ENCODE results near the gene ZMYM2.

ZMYM2 gene

DNA sequence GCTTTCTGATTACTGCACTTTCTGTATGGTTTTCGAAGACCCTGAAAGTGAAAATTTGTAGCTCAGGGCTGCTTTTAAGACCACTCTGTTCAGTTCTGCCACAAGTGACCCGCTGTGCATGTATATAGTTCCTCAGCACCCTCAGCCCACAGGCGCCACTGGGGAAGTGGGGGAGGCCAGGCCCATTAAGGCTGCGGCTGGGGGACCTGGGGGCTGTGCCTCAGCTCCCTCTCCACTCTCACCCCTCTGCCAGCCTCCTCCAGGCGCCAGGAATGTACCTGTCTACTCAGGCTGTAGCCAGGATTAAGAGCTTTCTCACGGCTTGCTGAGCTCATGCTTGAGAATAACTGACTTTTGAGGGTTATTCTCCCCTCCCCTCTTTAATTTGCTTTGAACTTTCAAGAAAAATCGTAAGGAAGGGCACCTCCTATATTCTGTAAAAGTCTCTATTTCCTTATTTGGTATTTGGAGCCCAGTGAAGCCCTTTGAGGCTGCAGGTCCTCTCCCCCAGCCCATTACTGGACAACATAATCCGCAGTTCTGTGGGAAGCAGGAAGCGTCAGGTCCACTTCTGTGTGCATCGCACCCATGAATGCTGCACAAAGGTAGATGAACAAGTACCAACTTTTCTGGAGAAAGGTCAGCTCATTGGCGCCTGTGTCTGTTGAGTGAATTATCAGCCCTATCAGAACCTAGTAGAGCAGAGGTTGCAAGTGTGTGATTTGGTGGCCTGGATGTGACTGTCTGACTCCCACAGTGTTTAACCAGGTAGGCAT is 172.7 kb downstream of the ZMYM2 start:
- TF ChIP-seq TAF1 (IDR thresholded peaks at IDR 0.05; ENCODE audit: borderline replicate concordance, insufficient read depth, low read length) (no peak), FOXP2 (optimal IDR thresholded peaks at IDR 0.05; ENCODE audit: borderline replicate concordance, extremely low read depth, extremely low read length, insufficient read depth) (no peak)
- TF ChIP-seq, protein P1, sequence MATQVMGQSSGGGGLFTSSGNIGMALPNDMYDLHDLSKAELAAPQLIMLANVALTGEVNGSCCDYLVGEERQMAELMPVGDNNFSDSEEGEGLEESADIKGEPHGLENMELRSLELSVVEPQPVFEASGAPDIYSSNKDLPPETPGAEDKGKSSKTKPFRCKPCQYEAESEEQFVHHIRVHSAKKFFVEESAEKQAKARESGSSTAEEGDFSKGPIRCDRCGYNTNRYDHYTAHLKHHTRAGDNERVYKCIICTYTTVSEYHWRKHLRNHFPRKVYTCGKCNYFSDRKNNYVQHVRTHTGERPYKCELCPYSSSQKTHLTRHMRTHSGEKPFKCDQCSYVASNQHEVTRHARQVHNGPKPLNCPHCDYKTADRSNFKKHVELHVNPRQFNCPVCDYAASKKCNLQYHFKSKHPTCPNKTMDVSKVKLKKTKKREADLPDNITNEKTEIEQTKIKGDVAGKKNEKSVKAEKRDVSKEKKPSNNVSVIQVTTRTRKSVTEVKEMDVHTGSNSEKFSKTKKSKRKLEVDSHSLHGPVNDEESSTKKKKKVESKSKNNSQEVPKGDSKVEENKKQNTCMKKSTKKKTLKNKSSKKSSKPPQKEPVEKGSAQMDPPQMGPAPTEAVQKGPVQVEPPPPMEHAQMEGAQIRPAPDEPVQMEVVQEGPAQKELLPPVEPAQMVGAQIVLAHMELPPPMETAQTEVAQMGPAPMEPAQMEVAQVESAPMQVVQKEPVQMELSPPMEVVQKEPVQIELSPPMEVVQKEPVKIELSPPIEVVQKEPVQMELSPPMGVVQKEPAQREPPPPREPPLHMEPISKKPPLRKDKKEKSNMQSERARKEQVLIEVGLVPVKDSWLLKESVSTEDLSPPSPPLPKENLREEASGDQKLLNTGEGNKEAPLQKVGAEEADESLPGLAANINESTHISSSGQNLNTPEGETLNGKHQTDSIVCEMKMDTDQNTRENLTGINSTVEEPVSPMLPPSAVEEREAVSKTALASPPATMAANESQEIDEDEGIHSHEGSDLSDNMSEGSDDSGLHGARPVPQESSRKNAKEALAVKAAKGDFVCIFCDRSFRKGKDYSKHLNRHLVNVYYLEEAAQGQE (IDR thresholded peaks at IDR 0.05; ENCODE audit: insufficient read depth in 1 of 2, low read depth in 2 of 2, low read length in 2 of 2): no peak

DNA sequence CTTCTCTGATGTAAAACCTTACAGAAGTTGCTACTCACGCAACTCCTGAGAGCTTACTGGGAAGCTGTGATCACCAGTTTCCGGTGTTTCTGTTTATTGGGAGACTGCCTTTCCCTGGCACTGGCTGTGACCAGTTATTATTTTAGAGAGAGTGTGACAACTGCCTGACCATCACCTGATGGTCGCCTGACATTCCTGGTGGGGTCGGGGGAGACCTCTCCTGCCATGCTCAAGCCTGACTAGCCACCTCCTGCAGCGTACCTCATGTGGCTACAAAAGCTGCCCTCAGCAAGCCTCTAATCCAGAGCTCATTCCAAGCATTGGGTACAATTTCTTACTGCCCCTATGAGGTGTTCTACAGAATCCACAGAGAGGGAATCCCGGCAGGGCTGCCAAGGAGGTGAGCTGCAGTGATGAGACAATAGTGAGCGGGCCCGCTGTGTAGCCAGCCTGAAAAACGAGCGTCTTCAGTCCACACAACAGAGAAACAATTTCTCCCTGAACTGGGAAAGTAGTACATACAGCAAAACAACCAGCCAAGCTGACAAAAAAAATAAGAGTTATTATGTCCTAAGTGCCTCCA is 173.6 kb downstream of the ZMYM2 start:
- no peak for TF ChIP-seq TAF1 (IDR thresholded peaks at IDR 0.05; ENCODE audit: borderline replicate concordance, insufficient read depth, low read length)
- TF ChIP-seq, protein P1 (IDR thresholded peaks at IDR 0.05; ENCODE audit: insufficient read depth in 1 of 2, low read depth in 2 of 2, low read length in 2 of 2): no peak
- TF ChIP-seq FOXP2 (optimal IDR thresholded peaks at IDR 0.05; ENCODE audit: borderline replicate concordance, extremely low read depth, extremely low read length, insufficient read depth): no peak
- no peak for TF ChIP-seq POLR2AphosphoS5 (IDR thresholded peaks at IDR 0.05; ENCODE audit: low read depth, low read length)
- TF ChIP-seq SIN3A (IDR thresholded peaks at IDR 0.05; ENCODE audit: borderline replicate concordance, insufficient read depth, low read length): no peak

DNA sequence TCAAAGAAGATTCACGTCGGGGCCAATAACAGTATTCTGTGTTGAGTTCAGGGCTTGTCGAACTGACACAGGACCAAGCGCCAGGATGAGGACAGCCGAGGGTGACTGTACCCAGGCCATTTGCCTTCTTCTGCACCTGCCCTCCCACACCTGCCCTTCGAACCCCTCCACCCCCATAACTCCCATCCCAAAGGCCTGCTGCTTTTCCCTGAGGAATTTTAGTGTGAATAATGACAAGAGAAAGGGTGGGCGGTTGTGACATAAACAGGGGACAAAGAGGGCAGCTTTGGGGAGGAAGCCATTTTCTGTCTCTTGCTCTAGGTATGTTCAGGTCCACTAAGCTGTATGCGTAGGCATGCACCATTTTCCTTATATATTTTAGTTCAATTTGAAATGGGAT is 176.2 kb downstream of the ZMYM2 start:
- TF ChIP-seq, protein P1 (IDR thresholded peaks at IDR 0.05; ENCODE audit: insufficient read depth in 1 of 2, low read depth in 2 of 2, low read length in 2 of 2): no peak
- TF ChIP-seq SIN3A (IDR thresholded peaks at IDR 0.05; ENCODE audit: borderline replicate concordance, insufficient read depth, low read length) (no peak), TAF1 (IDR thresholded peaks at IDR 0.05; ENCODE audit: borderline replicate concordance, insufficient read depth, low read length) (no peak), POLR2AphosphoS5 (IDR thresholded peaks at IDR 0.05; ENCODE audit: low read depth, low read length) (no peak), FOXP2 (optimal IDR thresholded peaks at IDR 0.05; ENCODE audit: borderline replicate concordance, extremely low read depth, extremely low read length, insufficient read depth) (no peak)

DNA sequence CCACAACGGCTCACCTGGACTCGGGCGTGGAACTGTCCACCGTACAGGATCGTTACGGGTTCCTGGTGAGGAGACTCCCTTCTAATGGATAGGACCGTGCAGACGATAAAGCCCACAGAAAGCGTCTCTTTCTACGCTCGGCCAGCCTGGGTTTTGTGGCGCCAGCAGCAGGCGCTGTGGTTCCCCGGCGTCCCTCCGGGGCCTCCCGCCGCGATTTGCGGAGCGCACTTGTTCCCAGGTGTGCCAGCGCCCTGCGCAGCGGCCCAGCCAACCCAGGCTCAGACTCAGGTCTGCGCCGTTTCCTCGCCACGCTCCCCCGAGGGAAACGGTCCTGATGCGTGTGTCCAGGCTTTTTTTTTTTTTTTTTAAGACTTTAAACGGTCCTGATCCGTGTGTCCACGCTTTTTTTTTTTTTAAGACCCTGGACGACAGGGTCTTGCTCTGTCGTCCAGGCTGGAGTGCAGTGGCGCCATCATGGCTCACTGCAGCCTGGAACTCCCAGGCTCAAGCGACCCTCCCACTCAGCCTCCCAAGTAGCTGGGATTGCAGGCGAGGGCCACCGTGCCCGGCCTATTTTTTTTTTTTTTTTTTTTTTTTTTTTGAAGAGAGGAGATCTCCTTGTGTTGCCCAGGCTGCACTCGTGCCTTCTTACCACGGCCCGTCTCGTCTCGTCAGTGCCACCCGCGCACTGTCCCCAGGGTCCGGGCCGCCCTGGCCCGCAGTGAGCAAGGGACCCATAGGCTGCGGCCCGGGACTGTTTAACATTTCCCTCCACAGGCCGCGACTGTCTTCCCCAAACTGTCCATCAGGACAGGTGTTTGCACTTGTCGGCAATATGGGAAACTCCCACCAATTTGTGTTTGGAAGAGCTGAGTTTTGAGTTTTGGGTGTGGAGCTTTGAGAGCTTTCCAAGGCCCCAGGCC is 178.5 kb downstream of the ZMYM2 start:
- TF ChIP-seq, protein P1 (IDR thresholded peaks at IDR 0.05; ENCODE audit: insufficient read depth in 1 of 2, low read depth in 2 of 2, low read length in 2 of 2): no peak
- no peak for TF ChIP-seq TAF1 (IDR thresholded peaks at IDR 0.05; ENCODE audit: borderline replicate concordance, insufficient read depth, low read length)
- TF ChIP-seq FOXP2 (optimal IDR thresholded peaks at IDR 0.05; ENCODE audit: borderline replicate concordance, extremely low read depth, extremely low read length, insufficient read depth): no peak
- no peak for TF ChIP-seq SIN3A (IDR thresholded peaks at IDR 0.05; ENCODE audit: borderline replicate concordance, insufficient read depth, low read length)

Data from PFSK-1 (cell line).